HG03432 (cell line): ENCODE measurements around the gene CNOT1.
"Not testable (repeated sequence)": the region's sequence is repeated elsewhere in the genome, so short reads cannot be mapped to it uniquely, and the experiment has no call there.

ENCODE experiments used
- ATAC-seq: cut with Tn5 transposase; IDR thresholded peaks from one replicate; pipeline ENCODE4 v1.9.1; 2021; ENCODE audit warnings: mild to moderate bottlenecking, moderate library complexity; ENCODE audit not compliant: unreplicated experiment

Gene CNOT1

GRCh38 chr16:58629733-58630640 lies at the start of gene CNOT1:
CNOT1 (minus strand) TSS chr16:58629826; CDS start chr16:58599337, 30,489 bp downstream.
- ATAC-seq = peak; percentile 89

DNA sequence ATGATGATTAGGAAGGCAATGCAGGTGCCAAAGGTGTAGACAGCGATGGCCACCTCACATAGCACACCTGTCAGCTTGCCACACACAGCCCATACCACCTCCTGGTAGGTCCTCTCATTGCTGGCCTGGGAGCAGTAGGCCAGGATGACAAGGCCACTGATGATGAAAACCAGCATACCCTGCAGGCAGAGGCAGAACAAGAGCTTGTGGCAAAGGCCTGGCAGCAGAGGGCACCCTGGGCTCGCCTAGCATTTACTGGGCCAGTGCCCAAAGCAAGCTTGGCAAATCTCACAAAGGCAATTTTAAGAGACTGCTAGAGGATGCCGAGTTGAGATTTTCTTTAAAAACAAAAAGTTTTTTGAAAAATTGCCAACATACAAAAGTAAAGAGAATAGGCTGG lies 49.1 kb upstream of the CNOT1 start:
- no peak for ATAC-seq

GRCh38 chr16:58678269-58678668 lies 48.6 kb upstream of the CNOT1 start:
- ATAC-seq = no peak

- ATAC-seq = no peak
These were observed 41.4 kb upstream of the CNOT1 start for GRCh38 chr16:58670946-58671583.

DNA sequence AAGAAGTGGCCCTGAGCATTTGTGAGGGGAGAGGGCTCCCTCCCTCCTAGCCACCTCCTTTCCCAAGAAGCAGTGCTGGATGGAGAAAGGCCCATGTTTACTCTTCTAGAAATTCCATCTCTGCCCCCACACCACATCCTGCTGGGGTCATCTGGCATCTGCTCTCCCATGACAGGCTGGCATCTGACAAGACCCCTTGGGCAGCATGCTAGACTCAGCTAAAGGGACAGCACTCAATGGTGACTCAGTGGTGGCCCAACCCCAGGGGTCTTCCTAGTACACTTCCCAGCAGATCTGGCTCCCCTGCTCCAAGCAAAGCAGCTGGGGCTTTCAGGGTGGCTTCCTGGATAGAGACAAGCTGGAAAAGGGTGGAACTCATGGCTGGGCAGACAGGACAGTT lies 40.6 kb upstream of the CNOT1 start:
- no peak for ATAC-seq

DNA sequence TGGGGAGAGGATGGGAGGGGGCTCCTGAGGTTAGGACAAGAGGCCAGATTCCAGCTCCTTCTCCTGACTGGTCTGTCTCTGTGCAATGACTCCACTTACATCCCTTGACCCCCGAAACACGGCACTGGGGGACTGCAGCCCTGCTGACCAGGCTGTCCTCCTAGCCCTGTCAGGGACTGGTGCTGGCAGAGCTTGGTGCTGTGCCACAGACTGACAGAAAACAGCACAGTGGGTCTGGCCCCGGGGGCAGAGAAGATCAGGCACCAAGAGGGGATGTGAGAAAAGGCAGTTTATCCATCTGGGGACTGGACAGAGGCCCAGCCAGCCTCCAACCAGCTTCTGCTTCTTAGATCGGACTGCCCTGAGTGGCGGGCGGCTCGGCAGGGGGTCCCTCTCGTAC lies 35.6 kb upstream of the CNOT1 start:
- ATAC-seq = no peak

DNA sequence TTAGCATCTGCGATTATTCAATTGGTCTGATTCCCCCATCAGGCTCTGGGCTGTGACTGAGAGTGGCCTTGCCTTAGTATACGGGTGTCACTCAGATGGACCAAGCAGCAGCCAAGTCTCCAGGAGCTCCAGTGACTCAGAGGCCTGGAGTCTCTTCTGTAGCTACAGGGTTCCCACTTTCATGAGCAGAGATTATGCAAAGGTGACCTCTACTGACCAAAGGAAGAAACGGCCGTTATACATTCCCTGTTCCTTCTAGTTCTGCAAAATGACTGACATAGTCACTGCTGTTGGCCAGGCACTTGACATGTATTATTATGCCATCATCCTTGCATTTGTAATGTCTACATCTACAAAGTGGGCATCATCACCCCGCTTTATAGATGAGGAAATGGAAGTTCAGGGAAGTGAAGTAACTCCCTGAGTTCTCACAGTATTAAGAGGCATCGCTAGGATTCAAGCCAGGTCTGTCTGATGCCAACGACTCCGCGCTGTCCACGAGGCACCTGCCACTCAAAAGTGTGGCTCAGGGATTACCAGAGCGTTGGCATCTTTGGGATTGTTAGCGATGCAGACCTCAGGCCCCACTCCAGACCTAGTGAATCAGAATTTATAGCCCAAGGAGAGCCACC lies 31.7 kb upstream of the CNOT1 start:
- ATAC-seq = peak; percentile 81

DNA sequence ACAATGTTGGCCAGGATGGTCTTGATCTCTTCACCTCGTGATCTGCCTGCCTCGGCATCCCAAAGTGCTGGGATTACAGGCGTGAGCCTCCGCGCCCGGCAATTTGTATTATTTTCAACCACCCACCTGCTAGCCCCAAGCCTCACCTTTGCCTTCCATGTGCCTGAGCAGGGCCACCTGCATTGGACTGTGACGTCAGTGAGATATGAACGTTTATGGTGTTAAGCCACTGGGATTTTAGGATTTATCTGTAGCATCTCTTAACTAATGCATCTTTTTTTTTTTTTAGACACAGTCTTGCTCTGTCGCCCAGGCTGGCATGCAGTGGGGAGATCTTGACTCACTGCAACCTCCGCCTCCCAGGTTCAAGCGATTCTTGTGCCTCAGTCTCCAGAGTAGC lies 30.3 kb upstream of the CNOT1 start:
- ATAC-seq = not testable (repeated sequence)

GRCh38 chr16:58658796-58659211 lies 29.2 kb upstream of the CNOT1 start:
- ATAC-seq = no peak

GRCh38 chr16:58656899-58657298 lies 27.3 kb upstream of the CNOT1 start:
- ATAC-seq = no peak

DNA sequence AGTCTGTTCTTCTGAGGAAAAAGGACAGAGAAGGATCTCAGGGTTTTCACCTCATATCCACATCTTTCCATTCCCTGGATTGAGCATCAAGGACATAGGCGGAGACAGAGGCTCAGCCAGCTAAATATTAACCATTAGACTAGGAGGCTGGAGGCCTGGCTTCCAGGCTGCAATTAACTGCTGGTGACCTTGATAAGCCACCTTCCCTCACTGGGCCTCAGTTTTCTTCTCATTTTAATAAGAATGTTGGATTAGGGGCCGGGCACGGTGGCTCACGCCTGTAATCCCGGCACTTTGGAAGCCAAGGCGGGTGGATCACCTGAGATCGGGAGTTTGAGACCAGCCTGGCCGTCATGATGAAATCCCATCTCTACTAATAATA lies 25.6 kb upstream of the CNOT1 start:
- no peak for ATAC-seq

GRCh38 chr16:58654560-58655214 lies 25.1 kb upstream of the CNOT1 start:
- ATAC-seq = no peak

- no peak for ATAC-seq
These were observed 23.1 kb upstream of the CNOT1 start for GRCh38 chr16:58652741-58653140.

DNA sequence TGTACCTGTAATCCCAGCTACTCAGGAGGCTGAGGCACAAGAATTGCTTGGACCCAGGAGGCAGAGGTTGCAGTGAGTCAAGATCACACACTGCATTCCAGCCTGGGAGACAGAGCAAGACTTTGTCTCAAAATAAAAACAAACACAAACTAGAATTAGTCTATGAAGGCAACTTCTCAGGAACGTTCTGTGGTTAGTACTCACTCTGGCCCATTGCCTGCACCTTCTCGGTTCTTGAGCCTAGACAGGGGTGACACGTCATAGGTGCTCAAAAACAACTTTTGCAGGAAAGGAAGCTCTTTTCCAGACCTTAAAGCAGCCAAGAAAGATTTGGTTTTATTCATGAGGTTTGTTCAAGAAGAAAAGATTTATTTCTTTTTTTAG lies 22.3 kb upstream of the CNOT1 start:
- no peak for ATAC-seq

- no peak for ATAC-seq
These were observed 20.1 kb upstream of the CNOT1 start for GRCh38 chr16:58649707-58650106.

- no peak for ATAC-seq
These were observed 17.5 kb upstream of the CNOT1 start for GRCh38 chr16:58647107-58647506.

GRCh38 chr16:58644765-58645487 lies 15.3 kb upstream of the CNOT1 start:
- no peak for ATAC-seq

DNA sequence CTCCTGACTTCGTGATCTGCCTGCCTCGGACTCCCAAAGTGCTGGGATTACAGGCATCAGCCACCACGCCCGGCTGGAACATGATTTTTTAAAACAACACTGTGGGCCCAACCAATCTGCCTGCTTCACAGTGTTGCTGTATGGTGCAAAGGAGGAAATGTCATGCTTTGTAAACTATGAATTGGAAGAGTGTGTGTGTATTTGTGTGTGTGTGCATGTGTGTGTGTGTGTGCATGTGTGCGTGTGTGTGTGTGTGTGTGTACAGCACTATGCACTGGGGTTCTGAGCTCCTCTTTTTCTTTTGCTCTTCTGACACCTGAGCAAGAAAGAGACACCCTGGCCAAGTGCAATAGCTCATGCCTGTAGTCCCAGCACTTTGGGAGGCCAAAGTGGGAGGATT lies 14.5 kb upstream of the CNOT1 start:
- no peak for ATAC-seq

DNA sequence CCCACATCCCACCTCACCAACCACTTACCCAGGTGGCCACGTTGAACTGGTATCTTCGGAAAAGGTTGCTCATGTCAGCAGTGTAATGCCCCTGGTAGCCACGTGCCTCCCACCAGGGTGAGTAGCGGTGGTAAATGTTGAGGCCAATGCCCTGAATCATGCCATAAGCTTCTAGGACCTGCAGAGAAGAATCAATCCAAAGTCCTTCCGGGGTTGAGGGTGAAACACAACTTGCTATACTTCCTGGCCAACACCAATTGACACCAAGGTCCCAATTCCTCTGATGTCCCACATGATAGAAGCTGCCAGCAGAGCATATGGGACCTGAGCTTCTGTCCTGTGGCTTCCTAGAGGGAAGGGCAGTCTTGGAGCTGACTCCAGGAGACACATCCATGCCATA lies 11.3 kb upstream of the CNOT1 start:
- ATAC-seq = no peak

GRCh38 chr16:58639836-58640235 lies 10.2 kb upstream of the CNOT1 start:
- ATAC-seq = no peak

DNA sequence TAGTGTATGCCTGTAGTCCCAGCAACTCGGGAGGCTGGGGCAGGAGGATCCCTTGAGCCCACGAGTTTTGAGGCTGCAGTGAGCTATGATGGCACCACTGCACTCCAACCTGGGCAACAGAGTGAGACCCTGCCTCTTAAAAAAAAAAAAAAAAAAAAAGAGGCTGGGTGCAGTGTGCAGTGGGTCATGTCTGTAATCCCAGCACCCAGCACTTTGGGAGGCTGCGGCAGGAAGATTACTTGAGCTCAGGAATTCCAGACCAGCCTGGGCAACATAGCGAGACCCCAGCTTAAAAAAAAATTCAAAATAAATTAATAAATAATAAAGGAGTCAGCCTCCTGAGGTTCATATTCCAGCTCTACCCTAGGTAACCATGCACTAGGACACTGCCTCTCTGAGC lies 9.6 kb upstream of the CNOT1 start:
- no peak for ATAC-seq
